HepG2 (cell line): ENCODE data around the gene TECTA. TPM values are rescaled to one million over a fixed set of nuclear protein-coding genes. Genes with fewer than 3 reads are reported as not detected.
A peak's percentile ranks its signal among the peaks of the same experiment; 100 is the strongest.

Experiments
- AHR ChIP-seq: IDR thresholded peaks from 2 replicates; pipeline ENCODE4 v1.6.1; 2018; ENCODE audit warnings: missing genetic modification reagents, missing compliant biosample characterization
- BCL6 ChIP-seq: IDR thresholded peaks from 2 replicates; pipeline ENCODE4 v1.6.1; 2016; ENCODE audit warnings: missing genetic modification reagents, missing compliant biosample characterization
- DMAP1 ChIP-seq: IDR thresholded peaks from 2 replicates; pipeline ENCODE4 v1.6.1; 2016
- GMEB2 ChIP-seq: IDR thresholded peaks from 2 replicates; pipeline ENCODE4 v1.6.1; 2016; ENCODE audit warnings: missing biosample characterization, missing genetic modification reagents, low read depth
- HIVEP1 ChIP-seq: sonication (generic); formaldehyde crosslinking; IDR thresholded peaks from 2 replicates; pipeline ENCODE4 v1.4.0; 2020; ENCODE audit warnings: mild to moderate bottlenecking, missing genetic modification reagents
- MTF1 ChIP-seq: sonication (generic); formaldehyde crosslinking; IDR thresholded peaks from 2 replicates; pipeline ENCODE4 v1.5.0; 2020; ENCODE audit warnings: missing genetic modification reagents
- NFIB ChIP-seq: sonication (generic); formaldehyde crosslinking; IDR thresholded peaks from 2 replicates; pipeline ENCODE4 v1.9.0; 2021; ENCODE audit warnings: missing genetic modification reagents, mild to moderate bottlenecking, borderline replicate concordance
- SIX1 ChIP-seq: sonication (generic); formaldehyde crosslinking; IDR thresholded peaks from 2 replicates; pipeline ENCODE4 v1.4.0; 2020; ENCODE audit warnings: missing genetic modification reagents, borderline replicate concordance
- TP53 ChIP-seq: sonication (generic); formaldehyde crosslinking; conservative IDR thresholded peaks from 2 replicates; pipeline ENCODE4 v1.4.0; 2020; ENCODE audit warnings: missing genetic modification reagents
- ZBTB34 ChIP-seq: sonication (generic); formaldehyde crosslinking; IDR thresholded peaks from 2 replicates; pipeline ENCODE4 v1.8.0; 2022; ENCODE audit warnings: mild to moderate bottlenecking, missing genetic modification reagents
- polyA plus RNA-seq, 8 experiments: library from polyadenylated mRNA; depleted of rRNA in 3 of 8; stranded (reverse) in 7 of 8; unstranded in 1 of 8; fragments of >200 nt; fragmentation: Illumina TruSeq in 4 of 8; extraction: Trizol in 4 of 8; gene quantifications; 2 replicates each; pipeline versions ENCODE4 v1.2.1 to v1.2.3, GENCODE V29; 2011 to 2016; ENCODE audit warnings: low read depth in 4 of 8, missing spikeins in 1 of 8, mixed read lengths in 1 of 8; ENCODE audit not compliant: insufficient read depth in 1 of 8
- total RNA-seq, 5 experiments: library from RNA; depleted of rRNA; stranded (reverse); fragments of >200 nt; fragmentation: Illumina TruSeq; extraction: Trizol; gene quantifications; 2 replicates each; pipeline ENCODE4 v1.2.3, GENCODE V29; 2016; ENCODE audit warnings: low read depth in 1 of 5
- TF ChIP-seq, protein P1 (sequence below): sonication (generic); formaldehyde crosslinking; IDR thresholded peaks from 2 replicates; pipeline ENCODE4 v1.5.0; 2020; ENCODE audit warnings: mild to moderate bottlenecking, missing genetic modification reagents
- TF ChIP-seq, protein P2 (sequence below): sonication (generic); formaldehyde crosslinking; IDR thresholded peaks from 2 replicates; pipeline ENCODE4 v1.9.0; 2022; ENCODE audit warnings: low read depth, missing genetic modification reagents
- TF ChIP-seq, protein P3 (sequence below), 2 experiments: fragments of 450-650 bp in 1 of 2; sonication (generic) in 1 of 2; formaldehyde crosslinking in 1 of 2; IDR thresholded peaks; 2 replicates each; pipeline versions ENCODE4 v1.6.1 to v1.8.0; 2016 to 2022; ENCODE audit warnings: antibody characterized with exemption in 1 of 2, mild to moderate bottlenecking in 1 of 2, missing genetic modification reagents in 1 of 2

TECTA gene
- total and polyA plus RNA-seq, 2 of the 13 experiments (the other 11 are each of a cell fraction or from before 2014, with no cell fraction given): 0.04 to 0.17 TPM

DNA sequence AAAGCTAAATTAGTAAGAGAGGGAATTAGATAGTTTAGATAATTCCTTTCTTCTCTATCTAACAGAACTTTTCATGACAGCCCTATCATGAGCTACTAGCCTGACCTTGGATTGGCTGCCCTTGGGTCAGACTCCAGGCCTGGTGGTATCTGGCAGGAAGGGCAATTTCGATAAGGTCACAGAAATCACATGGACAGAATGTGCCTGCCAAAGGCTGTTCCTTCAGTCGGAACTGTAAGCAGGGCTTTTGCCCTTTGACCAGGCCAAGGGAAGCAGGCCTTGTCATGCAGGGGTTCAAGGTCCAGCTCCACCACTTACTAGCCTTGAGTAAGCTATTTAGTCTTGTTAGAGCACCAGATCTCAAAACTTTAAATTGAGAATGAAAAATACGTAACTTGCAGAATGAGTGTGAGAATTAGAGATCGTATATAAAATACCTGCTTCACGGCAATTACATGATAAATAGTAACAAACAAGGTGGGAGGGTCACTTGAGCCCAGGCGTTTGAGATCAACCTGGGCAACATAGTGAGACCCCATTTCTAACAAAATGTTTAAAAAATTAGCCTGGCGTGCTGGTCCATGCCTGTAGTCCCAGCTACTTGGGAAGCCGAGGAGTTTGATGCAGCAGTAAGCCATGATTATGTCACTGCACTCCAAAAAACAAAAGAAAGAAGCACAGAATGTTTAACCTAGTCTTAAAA, 130.7 kb downstream of the TECTA start (continued):
- TF ChIP-seq GMEB2 (CRISPR knock-in tag): no peak
- TF ChIP-seq AHR (CRISPR knock-in tag): no peak
- TF ChIP-seq SIX1 (CRISPR knock-in tag): no peak
- TF ChIP-seq, protein P1, sequence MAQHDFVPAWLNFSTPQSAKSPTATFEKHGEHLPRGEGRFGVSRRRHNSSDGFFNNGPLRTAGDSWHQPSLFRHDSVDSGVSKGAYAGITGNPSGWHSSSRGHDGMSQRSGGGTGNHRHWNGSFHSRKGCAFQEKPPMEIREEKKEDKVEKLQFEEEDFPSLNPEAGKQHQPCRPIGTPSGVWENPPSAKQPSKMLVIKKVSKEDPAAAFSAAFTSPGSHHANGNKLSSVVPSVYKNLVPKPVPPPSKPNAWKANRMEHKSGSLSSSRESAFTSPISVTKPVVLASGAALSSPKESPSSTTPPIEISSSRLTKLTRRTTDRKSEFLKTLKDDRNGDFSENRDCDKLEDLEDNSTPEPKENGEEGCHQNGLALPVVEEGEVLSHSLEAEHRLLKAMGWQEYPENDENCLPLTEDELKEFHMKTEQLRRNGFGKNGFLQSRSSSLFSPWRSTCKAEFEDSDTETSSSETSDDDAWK (CRISPR knock-in tag): no peak
- TF ChIP-seq, protein P2, sequence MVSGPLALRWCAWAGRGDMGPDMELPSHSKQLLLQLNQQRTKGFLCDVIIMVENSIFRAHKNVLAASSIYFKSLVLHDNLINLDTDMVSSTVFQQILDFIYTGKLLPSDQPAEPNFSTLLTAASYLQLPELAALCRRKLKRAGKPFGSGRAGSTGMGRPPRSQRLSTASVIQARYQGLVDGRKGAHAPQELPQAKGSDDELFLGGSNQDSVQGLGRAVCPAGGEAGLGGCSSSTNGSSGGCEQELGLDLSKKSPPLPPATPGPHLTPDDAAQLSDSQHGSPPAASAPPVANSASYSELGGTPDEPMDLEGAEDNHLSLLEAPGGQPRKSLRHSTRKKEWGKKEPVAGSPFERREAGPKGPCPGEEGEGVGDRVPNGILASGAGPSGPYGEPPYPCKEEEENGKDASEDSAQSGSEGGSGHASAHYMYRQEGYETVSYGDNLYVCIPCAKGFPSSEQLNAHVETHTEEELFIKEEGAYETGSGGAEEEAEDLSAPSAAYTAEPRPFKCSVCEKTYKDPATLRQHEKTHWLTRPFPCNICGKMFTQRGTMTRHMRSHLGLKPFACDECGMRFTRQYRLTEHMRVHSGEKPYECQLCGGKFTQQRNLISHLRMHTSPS (CRISPR knock-in tag): 0 out of 2 replicates have a peak, but pooled peaks have one; percentile 53
- no peak for TF ChIP-seq MTF1 (CRISPR knock-in tag)
- no peak for TF ChIP-seq TP53
- TF ChIP-seq, protein P3, sequence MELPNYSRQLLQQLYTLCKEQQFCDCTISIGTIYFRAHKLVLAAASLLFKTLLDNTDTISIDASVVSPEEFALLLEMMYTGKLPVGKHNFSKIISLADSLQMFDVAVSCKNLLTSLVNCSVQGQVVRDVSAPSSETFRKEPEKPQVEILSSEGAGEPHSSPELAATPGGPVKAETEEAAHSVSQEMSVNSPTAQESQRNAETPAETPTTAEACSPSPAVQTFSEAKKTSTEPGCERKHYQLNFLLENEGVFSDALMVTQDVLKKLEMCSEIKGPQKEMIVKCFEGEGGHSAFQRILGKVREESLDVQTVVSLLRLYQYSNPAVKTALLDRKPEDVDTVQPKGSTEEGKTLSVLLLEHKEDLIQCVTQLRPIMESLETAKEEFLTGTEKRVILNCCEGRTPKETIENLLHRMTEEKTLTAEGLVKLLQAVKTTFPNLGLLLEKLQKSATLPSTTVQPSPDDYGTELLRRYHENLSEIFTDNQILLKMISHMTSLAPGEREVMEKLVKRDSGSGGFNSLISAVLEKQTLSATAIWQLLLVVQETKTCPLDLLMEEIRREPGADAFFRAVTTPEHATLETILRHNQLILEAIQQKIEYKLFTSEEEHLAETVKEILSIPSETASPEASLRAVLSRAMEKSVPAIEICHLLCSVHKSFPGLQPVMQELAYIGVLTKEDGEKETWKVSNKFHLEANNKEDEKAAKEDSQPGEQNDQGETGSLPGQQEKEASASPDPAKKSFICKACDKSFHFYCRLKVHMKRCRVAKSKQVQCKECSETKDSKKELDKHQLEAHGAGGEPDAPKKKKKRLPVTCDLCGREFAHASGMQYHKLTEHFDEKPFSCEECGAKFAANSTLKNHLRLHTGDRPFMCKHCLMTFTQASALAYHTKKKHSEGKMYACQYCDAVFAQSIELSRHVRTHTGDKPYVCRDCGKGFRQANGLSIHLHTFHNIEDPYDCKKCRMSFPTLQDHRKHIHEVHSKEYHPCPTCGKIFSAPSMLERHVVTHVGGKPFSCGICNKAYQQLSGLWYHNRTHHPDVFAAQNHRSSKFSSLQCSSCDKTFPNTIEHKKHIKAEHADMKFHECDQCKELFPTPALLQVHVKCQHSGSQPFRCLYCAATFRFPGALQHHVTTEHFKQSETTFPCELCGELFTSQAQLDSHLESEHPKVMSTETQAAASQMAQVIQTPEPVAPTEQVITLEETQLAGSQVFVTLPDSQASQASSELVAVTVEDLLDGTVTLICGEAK (IDR thresholded peaks at IDR 0.05): no peak
- TF ChIP-seq, protein P3 (CRISPR knock-in tag; IDR thresholded peaks at IDR 0.05): no peak
- TF ChIP-seq ZBTB34 (CRISPR knock-in tag): no peak
- TF ChIP-seq HIVEP1 (CRISPR knock-in tag): no peak
- no peak for TF ChIP-seq DMAP1 (CRISPR knock-in tag)
- no peak for TF ChIP-seq NFIB (CRISPR knock-in tag)
- TF ChIP-seq BCL6 (CRISPR knock-in tag): 0 out of 2 replicates have a peak, but pooled peaks have one; percentile 13
